NOMO-1 treated with DMSO at 0.1 percent for 48 hours (cell line): ENCODE data around the gene GRIA2.
"Not testable (repeated sequence)": the region's sequence is repeated elsewhere in the genome, so short reads cannot be mapped to it uniquely, and the experiment has no call there.

Source experiments
- DNase-seq: peaks from one replicate; lab custom pipeline; 2025; ENCODE audit not compliant: unreplicated experiment; lab: John Stamatoyannopoulos, UW

Gene GRIA2

DNA sequence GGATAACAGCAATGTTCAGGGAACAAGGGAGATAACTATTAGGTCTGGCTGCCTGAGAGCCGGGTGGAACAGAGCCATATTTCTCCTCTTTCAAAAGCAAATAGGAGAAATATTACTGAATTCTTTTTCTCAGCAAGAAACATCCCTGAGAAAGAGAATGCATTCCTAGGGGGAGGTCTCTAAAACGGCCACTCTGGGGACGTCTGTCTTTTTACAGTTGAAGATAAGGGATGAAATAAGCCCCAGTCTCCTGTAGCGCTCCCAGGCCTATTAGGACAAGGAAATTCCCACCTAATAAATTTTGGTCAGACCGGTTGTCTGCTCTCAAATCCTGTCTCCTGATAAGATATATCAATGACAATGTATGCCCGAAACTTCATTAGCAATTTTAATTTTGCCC lies 37.6 kb downstream of the GRIA2 start:
- not testable (repeated sequence) for DNase-seq

- DNase-seq: no peak
Measured at GRCh38 chr4:157265281-157265680, 44.8 kb downstream of the GRIA2 start.

GRCh38 chr4:157270108-157270507 lies 49.6 kb downstream of the GRIA2 start:
- no peak for DNase-seq

- no peak for DNase-seq
Measured at GRCh38 chr4:157270552-157270951, 50.0 kb downstream of the GRIA2 start.

GRCh38 chr4:157271166-157271869 lies 50.8 kb downstream of the GRIA2 start:
- no peak for DNase-seq

GRCh38 chr4:157280673-157281072 lies 60.1 kb downstream of the GRIA2 start:
- DNase-seq: no peak

GRCh38 chr4:157282019-157282418 lies 61.5 kb downstream of the GRIA2 start:
- DNase-seq: no peak

DNA sequence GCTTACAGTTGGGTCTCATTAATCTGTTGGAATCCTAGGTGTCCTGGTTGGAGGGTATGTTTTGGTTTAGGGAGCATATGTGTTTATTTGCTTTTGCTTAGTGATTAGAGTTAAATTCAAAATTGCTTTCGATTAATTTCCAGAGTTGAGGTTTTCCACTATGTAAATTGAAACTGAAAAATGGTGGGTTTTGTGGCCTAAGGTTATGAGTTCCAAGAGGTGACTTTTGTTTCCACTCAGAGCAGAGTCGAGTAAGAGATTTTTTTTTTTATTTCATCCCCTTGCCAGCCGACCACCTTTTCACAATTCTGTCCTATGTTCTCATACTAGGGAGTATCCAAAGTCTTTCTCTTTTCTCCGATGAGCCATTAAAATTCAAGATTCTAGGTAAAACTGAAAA lies 66.9 kb downstream of the GRIA2 start:
- no peak for DNase-seq

- no peak for DNase-seq
Measured at GRCh38 chr4:157290622-157291021, 70.1 kb downstream of the GRIA2 start.

DNA sequence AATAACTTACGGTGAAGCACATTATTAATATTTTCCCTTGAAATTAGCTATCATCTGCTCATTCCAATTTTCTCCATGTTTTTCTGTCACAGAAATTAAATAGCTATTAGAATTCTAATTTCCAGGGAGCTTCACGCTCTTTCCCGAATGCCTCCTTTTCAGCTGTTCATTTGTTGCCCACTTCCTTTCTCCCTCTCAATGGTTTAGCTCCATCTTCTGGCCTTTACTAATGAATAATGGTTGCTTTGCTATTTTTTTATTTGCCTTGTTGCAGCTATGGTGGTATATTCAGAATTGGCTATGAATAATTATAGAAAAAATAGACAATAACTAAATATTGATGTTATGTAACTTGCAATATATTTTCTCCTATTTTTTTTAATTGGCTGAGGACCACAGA lies 70.5 kb downstream of the GRIA2 start:
- no peak for DNase-seq

GRCh38 chr4:157293673-157294072 lies 73.1 kb downstream of the GRIA2 start:
- DNase-seq: no peak

- no peak for DNase-seq
Measured at GRCh38 chr4:157294575-157294974, 74.0 kb downstream of the GRIA2 start.

DNA sequence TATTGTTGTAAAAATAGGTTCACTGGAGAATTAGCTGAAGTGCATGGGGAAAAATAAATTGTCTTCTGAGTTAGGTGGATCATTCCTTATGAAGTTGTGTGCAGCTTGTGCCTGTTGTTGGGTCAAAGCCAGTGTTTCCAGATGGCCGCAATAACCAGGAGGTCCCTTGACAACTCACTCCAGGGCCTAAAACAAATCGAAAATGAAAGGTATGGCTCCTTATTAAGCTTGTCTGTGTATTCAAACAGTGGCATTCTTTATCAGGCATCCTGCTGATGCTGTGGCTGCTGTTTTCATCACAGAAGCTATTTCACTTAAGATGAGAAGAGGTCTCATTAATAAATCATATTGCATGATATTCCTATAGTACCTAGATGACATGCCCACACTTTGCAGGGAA lies 80.2 kb downstream of the GRIA2 start:
- DNase-seq: no peak

- no peak for DNase-seq
Measured at GRCh38 chr4:157303471-157303960, 83.0 kb downstream of the GRIA2 start.

DNA sequence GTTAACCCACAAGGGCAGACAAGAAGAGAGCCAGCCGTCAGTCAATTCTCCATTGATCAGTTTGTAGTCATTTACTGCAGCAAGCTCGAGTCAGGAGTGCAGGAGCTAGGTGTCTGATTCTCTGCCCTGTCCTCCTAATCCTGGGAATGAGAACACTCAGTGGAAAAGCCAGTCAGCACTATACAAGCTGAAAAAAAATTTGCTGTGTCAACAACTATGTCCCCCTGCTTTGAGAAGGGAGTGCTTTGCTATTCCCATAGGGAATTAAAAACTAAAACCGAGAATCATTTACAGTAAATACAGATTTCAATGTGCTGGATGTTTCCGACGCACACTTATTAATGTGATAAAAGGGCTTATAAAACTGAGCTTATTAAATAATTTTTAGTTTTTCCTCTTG lies 84.2 kb downstream of the GRIA2 start:
- no peak for DNase-seq

GRCh38 chr4:157312702-157313101 lies 92.2 kb downstream of the GRIA2 start:
- no peak for DNase-seq

DNA sequence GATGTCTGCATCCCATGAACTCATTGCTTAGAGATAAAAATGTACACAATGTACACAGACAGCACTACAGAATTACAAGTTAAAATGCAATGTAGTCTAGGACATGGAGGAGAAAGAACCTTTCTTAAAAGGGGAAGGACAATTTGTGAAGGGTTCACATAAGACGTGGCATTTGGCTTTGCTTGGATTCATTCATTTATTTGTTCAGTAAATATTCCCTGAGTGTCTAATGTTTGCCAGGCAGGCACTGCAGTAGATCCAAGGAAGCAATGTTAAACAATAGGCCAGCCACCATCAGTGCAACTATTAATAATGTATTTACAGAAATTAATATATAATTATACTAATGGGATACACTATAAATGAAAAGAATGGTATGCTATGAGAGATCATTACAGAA lies 94.4 kb downstream of the GRIA2 start:
- DNase-seq: no peak

- DNase-seq: no peak
Measured at GRCh38 chr4:157315968-157316367, 95.4 kb downstream of the GRIA2 start.

DNA sequence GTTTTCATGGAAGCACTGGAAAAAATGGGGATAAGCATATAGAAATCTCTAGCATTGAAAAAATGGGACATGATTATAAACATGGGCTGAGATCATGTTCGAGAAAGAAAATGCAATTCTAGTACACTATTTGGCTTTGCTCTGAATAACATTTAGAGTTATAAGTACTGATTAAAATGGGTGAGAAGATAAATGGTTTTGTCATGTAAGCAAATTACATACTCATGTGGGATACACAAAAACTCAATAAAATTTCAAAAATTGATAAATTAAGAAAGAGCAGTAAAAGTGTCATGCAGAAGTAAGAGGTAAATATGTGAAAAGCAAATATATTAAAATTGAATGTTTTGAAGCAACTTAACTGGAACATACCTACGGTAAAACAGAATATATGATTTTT lies 99.6 kb downstream of the GRIA2 start:
- DNase-seq: no peak

GRCh38 chr4:157327666-157328065 lies 107.1 kb downstream of the GRIA2 start:
- DNase-seq: no peak

GRCh38 chr4:157357887-157358286 lies 137.4 kb downstream of the GRIA2 start:
- no peak for DNase-seq

GRCh38 chr4:157358439-157358838 lies 137.9 kb downstream of the GRIA2 start:
- DNase-seq: no peak

DNA sequence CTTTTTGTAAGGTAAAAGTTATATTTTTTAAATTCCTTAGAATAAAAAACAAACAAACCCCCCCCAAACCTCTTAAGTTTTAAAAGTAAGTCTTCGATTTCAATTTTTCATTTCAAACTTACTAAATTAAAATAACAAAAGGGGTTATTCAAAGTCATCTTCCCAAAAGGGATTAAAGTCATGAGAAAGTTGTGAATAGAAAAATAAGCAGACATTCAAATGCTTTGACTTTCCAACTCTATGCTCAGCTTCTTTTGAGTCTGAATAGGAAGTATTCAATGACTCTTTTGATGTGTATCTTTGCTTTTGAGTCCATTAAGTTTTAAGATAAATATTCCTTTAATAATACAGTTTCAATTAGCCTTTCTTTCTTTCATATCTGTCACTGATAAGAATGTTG lies 138.3 kb downstream of the GRIA2 start:
- no peak for DNase-seq
